IgD-negative memory B cell (primary cell): ENCODE results near the gene RAB39A. TPM values are rescaled to one million over a fixed set of nuclear protein-coding genes. Genes with fewer than 3 reads are reported as not detected.

ENCODE experiments used
- H3K27ac Mint-ChIP-seq, 3 donors: one replicate each; pipeline ENCODE4 v1.8.0; 2020 to 2022; ENCODE audit warnings: mild to moderate bottlenecking in 3 of 3, mixed read lengths in 3 of 3, moderate library complexity in 1 of 3
- H3K27me3 Mint-ChIP-seq: one replicate; pipeline ENCODE4 v1.8.0; 2021; ENCODE audit warnings: mixed read lengths
- H3K36me3 Mint-ChIP-seq: one replicate; pipeline ENCODE4 v1.8.0; 2020; ENCODE audit warnings: mild to moderate bottlenecking, mixed read lengths
- H3K4me1 Mint-ChIP-seq, 3 donors: one replicate each; pipeline ENCODE4 v1.8.0; 2020 to 2022; ENCODE audit warnings: mixed read lengths in 3 of 3, mild to moderate bottlenecking in 1 of 3
- H3K4me3 Mint-ChIP-seq, 4 donors: one replicate each; pipeline ENCODE4 v1.8.0; 2020 to 2022; ENCODE audit warnings: mild to moderate bottlenecking in 4 of 4, mixed read lengths in 4 of 4, moderate library complexity in 3 of 4
- H3K9me3 Mint-ChIP-seq, 3 donors: one replicate each; pipeline ENCODE4 v1.8.0; 2020 to 2021; ENCODE audit warnings: mixed read lengths in 3 of 3, mild to moderate bottlenecking in 1 of 3
- polyA plus RNA-seq: library from polyadenylated mRNA; unstranded; fragments of 300-500 nt; fragmentation: Illumina TruSeq; gene quantifications from one replicate; pipeline ENCODE4 v1.2.3, GENCODE V29; 2021

The RAB39A gene
- polyA plus RNA-seq, 1 donor from 2014 or later: 0.69 TPM

DNA sequence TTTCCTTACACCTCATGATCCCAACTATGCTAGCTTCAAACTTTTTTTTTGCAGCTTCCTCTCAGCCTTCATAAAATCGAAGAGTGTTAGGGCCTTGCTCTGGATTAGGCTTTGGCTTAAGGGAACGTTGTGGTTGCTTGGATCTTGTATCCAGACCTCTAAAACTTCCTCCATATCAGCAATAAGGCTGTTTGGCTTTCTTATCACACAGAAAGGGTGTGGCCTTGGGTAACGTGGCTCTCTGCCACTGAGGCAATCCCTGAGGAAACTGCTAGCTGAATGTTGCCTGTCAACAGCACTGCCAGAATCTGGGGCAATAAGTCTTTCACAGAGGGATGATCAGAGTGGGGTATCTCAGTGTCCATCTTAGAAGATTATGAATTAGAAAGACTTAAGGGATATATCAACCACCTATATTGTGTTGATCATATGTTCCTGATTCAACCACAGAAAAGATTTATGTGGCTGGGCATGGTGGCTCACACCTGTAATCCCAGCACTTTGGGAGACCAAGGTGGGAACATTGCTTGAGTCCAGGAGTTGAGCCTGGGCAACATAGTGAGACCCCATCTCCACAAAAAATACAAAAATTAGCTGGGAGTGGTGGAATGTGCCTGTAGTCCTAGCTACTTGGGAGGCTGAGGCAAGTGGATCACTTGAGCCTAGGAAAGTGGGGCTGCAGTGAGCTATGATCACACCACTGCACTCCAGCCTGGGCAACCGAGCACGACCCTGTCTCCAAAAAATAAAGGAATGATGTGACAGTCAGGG is 67.9 kb downstream of the RAB39A start:
- Mint-ChIP-seq H3K9me3 (no peaks in the 10 kb centered on the region), H3K4me1 (peaks cover 0 to 5% (median 0%) of the 10 kb centered on the region in 3 donors), H3K4me3 (no peak overlapping the region)

DNA sequence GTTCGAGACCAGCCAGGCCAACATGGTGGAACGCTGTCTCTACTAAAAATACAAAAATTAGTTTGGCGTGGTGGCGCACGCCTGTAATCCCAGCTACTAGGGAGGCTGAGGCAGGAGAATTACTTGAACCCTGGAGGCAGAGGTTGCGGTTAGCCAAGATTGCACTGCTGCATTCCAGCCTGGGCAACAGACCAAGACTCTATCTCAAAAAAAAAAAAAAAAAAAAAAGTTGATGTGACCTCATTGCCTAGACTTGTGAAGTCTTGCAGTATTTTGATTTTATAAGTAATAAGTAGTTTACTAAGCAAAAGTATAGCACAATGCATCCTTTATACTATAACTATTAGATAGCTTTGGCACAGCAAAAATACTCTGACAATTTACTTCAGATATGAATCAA is 70.5 kb downstream of the RAB39A start:
- Mint-ChIP-seq H3K4me3 (no peak overlapping the region), H3K9me3 (no peaks in the 10 kb centered on the region), H3K4me1 (peaks cover 0 to 5% (median 0%) of the 10 kb centered on the region in 3 donors), H3K27me3 (peaks cover 13% of the 10 kb centered on the region), H3K27ac (no peak overlapping the region), H3K36me3 (peaks cover 6% of the 10 kb centered on the region)

More for the DNA sequence above, 67.9 kb downstream of the RAB39A start:
- Mint-ChIP-seq H3K27me3 (peaks cover 17% of the 10 kb centered on the region), H3K27ac (no peak overlapping the region), H3K36me3 (peaks cover 4% of the 10 kb centered on the region)

DNA sequence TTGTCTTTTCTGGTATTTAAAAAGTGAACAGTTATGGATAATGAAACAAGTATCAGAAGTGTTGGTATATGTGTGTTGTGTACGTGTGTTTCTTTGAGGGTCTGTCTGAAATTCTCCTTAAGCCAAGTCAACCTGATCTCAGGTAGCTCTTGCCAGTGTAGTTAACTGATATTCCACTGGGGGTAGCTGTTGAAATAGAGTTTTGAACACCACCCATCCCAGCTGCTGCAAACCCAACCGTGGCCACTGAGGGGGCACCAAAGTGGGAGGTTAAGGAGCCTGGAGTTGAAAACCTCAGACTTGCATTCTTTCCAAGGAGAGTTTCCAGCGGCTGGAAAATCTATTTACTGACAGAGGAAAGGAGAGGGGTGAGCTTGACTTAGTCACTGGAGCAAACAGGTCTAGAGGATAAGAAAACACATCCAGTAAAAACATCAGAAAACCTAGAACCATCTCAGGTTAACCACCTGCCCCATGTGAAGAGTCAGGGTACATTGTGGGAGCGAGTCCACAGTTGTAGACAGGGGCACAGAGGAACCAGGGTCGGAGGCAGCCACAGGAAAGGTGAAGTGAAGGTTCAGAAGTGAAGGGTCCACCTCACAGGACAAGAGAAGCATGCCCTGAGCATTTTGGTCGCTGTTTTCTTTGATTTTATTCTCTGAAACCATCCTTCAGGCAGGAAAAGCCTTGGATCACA is 71.7 kb downstream of the RAB39A start:
- Mint-ChIP-seq H3K36me3 (peaks cover 6% of the 10 kb centered on the region), H3K9me3 (no peaks in the 10 kb centered on the region), H3K4me1 (peaks cover 0 to 5% (median 0%) of the 10 kb centered on the region in 3 donors), H3K27ac (no peak overlapping the region), H3K27me3 (peaks cover 13% of the 10 kb centered on the region), H3K4me3 (no peak overlapping the region)

DNA sequence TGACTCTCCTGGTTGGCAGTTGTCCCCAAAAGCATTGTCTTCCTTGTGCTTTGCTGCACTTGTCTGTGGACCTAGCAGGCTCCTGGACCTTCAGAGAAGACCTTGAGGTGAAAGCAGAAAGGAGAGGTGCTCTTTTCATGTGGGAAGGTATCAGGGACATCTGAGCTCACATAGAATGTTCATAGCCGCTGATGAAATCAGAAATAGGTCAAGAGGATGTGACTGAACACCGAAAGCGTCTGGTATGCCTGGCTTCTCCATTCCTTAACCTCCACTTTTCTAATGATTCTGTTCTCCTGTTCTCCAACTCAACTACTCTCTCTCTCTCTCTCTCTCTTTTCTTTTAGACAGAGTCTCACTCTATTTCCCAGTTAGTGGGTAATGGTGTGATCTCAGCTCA is 74.2 kb downstream of the RAB39A start:
- Mint-ChIP-seq H3K4me1 (peaks cover 0 to 5% (median 0%) of the 10 kb centered on the region in 3 donors), H3K4me3 (no peak overlapping the region), H3K27me3 (peaks cover 3% of the 10 kb centered on the region), H3K36me3 (peaks cover 6% of the 10 kb centered on the region), H3K9me3 (no peaks in the 10 kb centered on the region), H3K27ac (no peak overlapping the region)

DNA sequence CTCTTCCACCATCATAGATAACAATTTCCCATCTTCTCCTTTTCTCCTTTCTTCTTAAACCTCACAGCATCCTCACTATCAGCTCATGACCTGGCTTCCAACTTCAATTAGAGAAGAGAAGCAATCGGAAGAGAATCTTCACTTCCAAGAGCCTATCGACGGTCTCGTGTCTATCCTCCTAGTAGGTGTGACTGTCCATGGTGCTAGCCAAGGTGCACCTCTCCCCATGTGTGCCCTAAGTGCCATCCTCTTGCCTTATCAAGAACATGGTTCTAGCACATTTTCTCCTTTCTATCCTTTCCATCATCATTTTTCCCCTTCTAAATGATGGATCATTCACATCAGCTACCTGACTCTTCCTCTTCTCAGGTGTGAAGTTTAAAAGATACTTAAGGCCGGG is 75.4 kb downstream of the RAB39A start:
- H3K4me3 Mint-ChIP-seq: no peak overlapping the region
- H3K36me3 Mint-ChIP-seq: peaks cover 3% of the 10 kb centered on the region
- peaks cover 5 to 7% (median 7%) of the 10 kb centered on the region in 3 donors for H3K4me1 Mint-ChIP-seq
- H3K27ac Mint-ChIP-seq: no peak overlapping the region
- H3K9me3 Mint-ChIP-seq: no peaks in the 10 kb centered on the region
- peaks cover 3% of the 10 kb centered on the region for H3K27me3 Mint-ChIP-seq

DNA sequence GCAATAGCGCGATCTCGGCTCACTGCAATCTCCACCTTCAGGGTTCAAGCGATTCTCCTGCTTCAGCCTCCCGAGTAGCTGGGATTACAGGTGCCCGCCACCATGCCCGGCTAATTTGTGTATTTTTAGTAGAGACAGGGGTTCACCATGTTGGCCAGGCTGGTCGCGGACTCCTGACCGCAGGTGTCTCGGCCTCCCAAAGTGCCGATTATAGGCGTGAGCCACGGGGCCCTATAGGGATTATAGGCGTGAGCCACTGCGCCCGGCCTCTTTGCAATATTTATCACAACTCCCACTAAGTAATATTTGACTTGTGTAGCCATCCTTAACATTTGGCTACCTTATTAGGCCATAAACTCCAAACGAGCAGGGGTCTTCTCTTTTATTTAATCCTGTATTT is 79.6 kb downstream of the RAB39A start:
- Mint-ChIP-seq H3K9me3 (no peaks in the 10 kb centered on the region), H3K4me3 (peak overlapping the region in 1 of 4 donors; percentile 100), H3K36me3 (peaks cover 2% of the 10 kb centered on the region), H3K27ac (peak overlapping the region in 1 of 3 donors; percentile 96), H3K4me1 (peaks cover 16 to 31% (median 19%) of the 10 kb centered on the region in 3 donors), H3K27me3 (no peaks in the 10 kb centered on the region)

DNA sequence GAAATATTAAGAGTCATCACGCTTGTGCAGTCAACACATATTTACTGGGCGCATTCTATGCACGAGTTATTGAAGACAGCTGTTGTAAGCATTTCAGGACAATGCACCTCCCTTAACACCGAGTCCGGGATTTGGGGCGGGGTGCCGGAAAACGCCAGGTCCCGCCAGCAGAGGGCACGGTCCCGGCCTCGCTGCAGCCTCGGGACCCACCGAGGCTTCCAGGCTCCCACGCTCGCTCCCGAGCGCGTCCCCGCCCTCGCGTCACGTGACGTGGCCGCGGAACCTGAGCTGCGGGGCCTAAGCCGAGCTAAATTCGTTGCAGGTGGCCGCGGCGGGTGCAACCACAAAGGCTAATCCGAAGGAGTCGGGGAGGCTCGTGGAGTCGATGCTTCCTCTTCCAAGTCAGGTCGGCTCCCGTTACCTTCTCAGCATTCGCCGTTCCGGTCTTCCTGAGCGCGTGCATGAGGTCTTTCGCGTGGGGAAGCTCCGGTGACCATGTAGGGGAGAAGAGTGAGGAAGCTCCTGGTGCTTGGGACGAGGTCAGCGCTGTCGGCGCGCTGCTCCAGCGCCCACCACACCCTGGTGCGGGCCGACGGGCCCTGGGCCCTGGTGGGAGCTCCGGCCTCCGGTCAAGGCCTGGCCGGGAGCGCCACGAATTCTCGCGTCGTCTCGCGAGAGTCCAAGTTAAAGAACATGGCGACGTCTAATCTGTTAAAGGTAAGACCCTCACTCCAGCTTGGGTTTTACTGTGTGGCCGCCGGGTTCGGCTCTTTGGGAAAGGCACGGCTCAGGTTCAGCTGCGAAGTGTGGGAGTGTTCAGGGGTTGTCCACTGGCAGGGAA is 80.6 kb downstream of the RAB39A start, which contains the start of gene CUL5:
Gene CUL5, plus strand, starts transcription at position 243 of the 841 bp plus-strand sequence. Its CDS starts 451 bp downstream, at position 694.
- H3K4me1 Mint-ChIP-seq: peaks cover 16 to 31% (median 19%) of the 10 kb centered on the region in 3 donors
- H3K9me3 Mint-ChIP-seq: no peaks in the 10 kb centered on the region
- H3K36me3 Mint-ChIP-seq: peaks cover 2% of the 10 kb centered on the region
- H3K27me3 Mint-ChIP-seq: no peaks in the 10 kb centered on the region
- H3K27ac Mint-ChIP-seq: peak within 1 kb of the TSS; percentile 96 to 99 (median 97)
- H3K4me3 Mint-ChIP-seq: peak within 1 kb of the TSS in 3 of 4 donors; percentile 99 to 100 (median 100)

DNA sequence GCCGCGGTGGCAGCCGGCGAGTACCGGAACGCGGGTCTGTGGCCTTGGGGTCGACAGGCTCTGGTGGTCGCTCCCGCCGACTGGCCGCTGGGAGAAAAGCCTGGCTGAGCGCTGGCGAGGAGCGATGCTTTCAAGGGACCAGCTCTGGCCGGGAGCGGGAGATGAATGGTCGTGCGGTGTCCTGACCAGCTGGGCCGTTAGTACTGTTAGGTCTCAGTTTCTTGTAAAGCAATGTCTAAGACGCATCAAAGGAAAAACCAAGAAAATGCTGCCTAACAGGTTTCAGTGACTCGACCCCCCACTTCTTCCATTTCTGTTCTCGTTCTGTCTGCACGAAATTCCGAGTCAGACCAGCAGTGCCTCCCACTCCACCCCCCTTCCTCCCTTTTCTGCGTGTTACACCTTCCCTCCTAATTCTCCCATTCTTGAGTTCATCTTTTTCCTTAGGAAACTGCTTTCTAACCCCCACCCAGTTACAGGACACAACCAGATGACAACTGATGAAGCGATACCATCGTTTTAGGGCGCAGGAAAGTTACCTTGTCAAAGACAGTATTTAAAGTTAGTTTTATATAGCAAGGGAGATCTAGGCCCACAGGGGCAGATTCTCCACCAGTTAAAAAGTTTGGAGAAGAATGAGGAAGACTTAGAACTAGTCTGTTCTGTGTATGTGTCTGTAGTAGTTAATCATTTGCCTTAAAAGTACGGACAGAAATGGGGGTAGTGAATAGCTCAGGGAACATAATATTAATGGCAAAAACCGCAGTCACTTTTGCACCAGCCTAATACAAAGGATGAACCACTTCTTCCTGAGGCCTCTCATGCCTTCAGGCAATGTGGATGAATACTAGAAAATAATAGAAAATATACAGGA is 81.5 kb downstream of the RAB39A start:
- peak overlapping the region in 3 of 4 donors; percentile 99 to 100 (median 100) for H3K4me3 Mint-ChIP-seq
- peaks cover 2% of the 10 kb centered on the region for H3K36me3 Mint-ChIP-seq
- H3K4me1 Mint-ChIP-seq: peaks cover 16 to 31% (median 22%) of the 10 kb centered on the region in 3 donors
- H3K27me3 Mint-ChIP-seq: no peaks in the 10 kb centered on the region
- H3K27ac Mint-ChIP-seq: peak overlapping the region; percentile 96 to 99 (median 97)
- no peaks in the 10 kb centered on the region for H3K9me3 Mint-ChIP-seq

DNA sequence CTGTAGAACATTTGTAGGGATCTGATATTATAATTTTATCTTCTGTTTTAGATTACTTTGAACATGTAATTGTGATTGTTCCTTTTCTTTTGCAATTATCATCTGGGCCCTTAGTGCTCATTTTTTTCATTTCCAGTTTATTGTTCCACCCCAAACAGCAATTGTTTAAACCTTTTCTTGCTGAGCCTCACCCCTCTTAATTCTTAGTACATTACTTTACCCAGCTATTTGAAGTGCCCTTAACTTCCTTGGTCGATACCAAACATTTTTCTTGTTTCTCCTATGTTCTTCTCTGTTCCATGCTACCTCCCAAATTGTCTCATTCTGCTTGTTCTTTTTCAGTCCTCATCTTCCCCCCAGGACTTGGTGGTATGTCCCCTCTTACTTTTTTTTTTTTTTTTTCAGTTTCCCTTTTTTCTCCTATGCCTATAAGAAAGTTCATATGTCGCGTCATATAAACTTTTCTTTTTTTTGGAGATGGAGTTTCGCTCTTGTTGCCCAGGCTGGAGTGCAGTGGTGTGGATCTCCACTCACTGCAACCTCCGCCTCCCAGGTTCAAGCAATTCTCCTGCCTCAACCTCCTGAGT is 84.0 kb downstream of the RAB39A start:
- peaks cover 26 to 50% (median 37%) of the 10 kb centered on the region in 3 donors for H3K4me1 Mint-ChIP-seq
- no peaks in the 10 kb centered on the region for H3K27me3 Mint-ChIP-seq
- no peaks in the 10 kb centered on the region for H3K9me3 Mint-ChIP-seq
- peaks cover 2% of the 10 kb centered on the region for H3K36me3 Mint-ChIP-seq
- no peak overlapping the region for H3K27ac Mint-ChIP-seq
- H3K4me3 Mint-ChIP-seq: no peak overlapping the region

Other genes starting within 250 kb of the RAB39A start
- gene SLN, start 216.4 kb upstream of the RAB39A start, polyA plus RNA-seq: not detected
- gene SLC35F2, start 69.7 kb upstream of the RAB39A start, polyA plus RNA-seq: 21.6 TPM
- gene CUL5, start 80.5 kb downstream of the RAB39A start, polyA plus RNA-seq: 44.9 TPM
- gene ACAT1, start 193.1 kb downstream of the RAB39A start, polyA plus RNA-seq: 47.8 TPM